K562 (cell line): Measurements from ENCODE around the gene COASY. TPM values are rescaled to one million over a fixed set of nuclear protein-coding genes. Genes with fewer than 3 reads are reported as not detected.
A peak's percentile ranks its signal among the peaks of the same experiment; 100 is the strongest.

Experiments
- ATAC-seq: fragments of 200-7000 bp; cut with Tn5 transposase; 3 replicates; pipeline ENCODE4 v1.9.1; 2020; ENCODE audit warnings: moderate library complexity
- BruUV-seq: library from RNA; stranded (reverse); fragments of 400-500 nt; replicated peaks from 2 replicates; lab custom pipeline; 2021; lab: Mats Ljungman, UMichigan
- CTCF ChIA-PET: fragments of 300-600 bp; formaldehyde crosslinking; extraction: SDS; loops from one replicate; lab custom pipeline; 2021; ENCODE audit warnings: low intra/inter-chr PET ratio; lab: Yijun Ruan, JAX
- POLR2A ChIA-PET: fragments of 300-600, 350-650 bp; sonication (Branson Sonifier 250); formaldehyde crosslinking; extraction: SDS; loops from one replicate; lab custom pipeline; 2021; ENCODE audit warnings: antibody characterized with exemption, inconsistent platforms; lab: Yijun Ruan, JAX
- DNase-seq, 4 experiments: peaks; one replicate each; pipeline versions ENCODE4 v3.0.0 to v3.0.0-alpha.2; 2011 to 2018; ENCODE audit warnings: low spot score in 3 of 4, mixed read lengths in 3 of 4; ENCODE audit errors: extremely low read depth in 1 of 4
- FAIRE-seq: peaks from 2 replicates; lab custom pipeline; 2011; peaks lifted over from hg19 to GRCh38; lab: Jason Lieb, UNC
- H2AFZ ChIP-seq: 2 replicates; pipeline ENCODE4 v1.6.0; 2011; ENCODE audit warnings: low read depth, low read length, control low read depth, inconsistent platforms
- H3K27ac ChIP-seq: fragments of 200-600 bp; 3 replicates; pipeline ENCODE4 v1.8.0; 2011; ENCODE audit warnings: low read depth, mild to moderate bottlenecking, control low read depth, inconsistent platforms, low read length, moderate library complexity, mixed read lengths; ENCODE audit errors: extremely low read depth
- H3K27me3 ChIP-seq, 2 experiments: fragments of 300-600 bp in 1 of 2; 2 replicates in 1 of 2; 3 replicates in 1 of 2; pipeline versions ENCODE4 v1.6.0 to v1.8.0; 2011; ENCODE audit warnings: inconsistent platforms in 2 of 2, low read length in 2 of 2, mild to moderate bottlenecking in 1 of 2, mixed read lengths in 1 of 2, moderate library complexity in 1 of 2; ENCODE audit not compliant: control insufficient read depth in 2 of 2, insufficient read depth in 2 of 2
- H3K36me3 ChIP-seq: fragments of 300-600 bp; 3 replicates; pipeline ENCODE4 v1.8.0; 2011; ENCODE audit warnings: mild to moderate bottlenecking, low read length, inconsistent platforms; ENCODE audit not compliant: control insufficient read depth, insufficient read depth
- H3K4me1 ChIP-seq, 2 experiments: fragments of 200-600 bp in 1 of 2; replicated peaks in 1 of 2; 2 replicates in 1 of 2; 3 replicates in 1 of 2; pipeline versions ENCODE4 v1.5.1 to v1.8.0; 2011; ENCODE audit warnings: inconsistent platforms in 2 of 2, low read length in 2 of 2, mild to moderate bottlenecking in 1 of 2, mixed read lengths in 1 of 2, moderate library complexity in 1 of 2; ENCODE audit not compliant: control insufficient read depth in 2 of 2, insufficient read depth in 2 of 2
- H3K4me2 ChIP-seq: 2 replicates; pipeline ENCODE4 v1.6.1; 2011; ENCODE audit warnings: low read length, control low read depth, inconsistent platforms, mixed read lengths; ENCODE audit not compliant: insufficient read depth
- H3K4me3 ChIP-seq: fragments of 200-600 bp; sonication (generic), shearing (Covaris generic); 2 replicates; pipeline ENCODE4 v1.5.1; 2016; ENCODE audit warnings: control low read depth, inconsistent platforms
- H3K79me2 ChIP-seq: fragments of 200-600 bp; 3 replicates; pipeline ENCODE4 v1.8.0; 2011; ENCODE audit warnings: low read length, inconsistent platforms; ENCODE audit not compliant: control insufficient read depth, insufficient read depth
- H3K9ac ChIP-seq, 2 experiments: 2 replicates each; pipeline versions ENCODE4 v1.6.0 to v1.6.1; 2011; ENCODE audit warnings: low read depth in 2 of 2, low read length in 2 of 2, control low read depth in 1 of 2, inconsistent platforms in 1 of 2, mild to moderate bottlenecking in 1 of 2, mixed read lengths in 1 of 2; ENCODE audit not compliant: insufficient read depth in 1 of 2
- H3K9me1 ChIP-seq: one replicate; pipeline ENCODE4 v1.6.0; 2011; ENCODE audit warnings: inconsistent platforms, mild to moderate bottlenecking, low read length, moderate library complexity; ENCODE audit not compliant: control insufficient read depth, insufficient read depth
- H3K9me3 ChIP-seq: replicated peaks from 2 replicates; pipeline ENCODE4 v1.5.1; 2011; ENCODE audit warnings: low read depth, low read length, inconsistent platforms; ENCODE audit not compliant: control insufficient read depth, insufficient read depth
- H4K20me1 ChIP-seq: replicated peaks from 2 replicates; pipeline ENCODE4 v1.6.1; 2011; ENCODE audit warnings: low read length, inconsistent platforms, mixed read lengths; ENCODE audit not compliant: control insufficient read depth, insufficient read depth
- E2F1 ChIP-seq: sonication (generic); formaldehyde crosslinking; IDR thresholded peaks from 2 replicates; pipeline ENCODE4 v1.8.1; 2023; ENCODE audit warnings: mild to moderate bottlenecking, missing genetic modification reagents, moderate library complexity
- E2F6 ChIP-seq, 2 experiments: IDR thresholded peaks; 2 replicates each; pipeline ENCODE4 v1.6.1; 2011; ENCODE audit warnings: borderline replicate concordance in 1 of 2, control low read depth in 1 of 2, low read depth in 1 of 2, low read length in 1 of 2, mild to moderate bottlenecking in 1 of 2, mixed read lengths in 1 of 2, moderate library complexity in 1 of 2; ENCODE audit not compliant: insufficient read depth in 1 of 2, insufficient read length in 1 of 2, poor library complexity in 1 of 2, severe bottlenecking in 1 of 2; ENCODE audit errors: extremely low read depth in 1 of 2
- GTF2B ChIP-seq: IDR thresholded peaks from 2 replicates; pipeline ENCODE4 v1.6.1; 2011; ENCODE audit not compliant: insufficient read length; ENCODE audit errors: extremely low read depth
- HDAC1 ChIP-seq, 2 experiments: fragments of 450-650 bp; IDR thresholded peaks; 2 replicates each; pipeline ENCODE4 v1.6.1; 2016 to 2017; ENCODE audit warnings: inconsistent platforms in 1 of 2, mild to moderate bottlenecking in 1 of 2, moderate library complexity in 1 of 2
- KLF13 ChIP-seq: fragments of 450-650 bp; IDR thresholded peaks from 2 replicates; pipeline ENCODE4 v1.6.1; 2016; ENCODE audit warnings: missing genetic modification characterization, low read depth, mild to moderate bottlenecking, missing compliant biosample characterization, moderate library complexity, borderline replicate concordance
- MAFF ChIP-seq: IDR thresholded peaks from 2 replicates; pipeline ENCODE4 v1.6.1; 2012; ENCODE audit warnings: low read length, improper control_type of control experiment
- MCM5 ChIP-seq: fragments of 450-650 bp; IDR thresholded peaks from 2 replicates; pipeline ENCODE4 v1.6.1; 2016; ENCODE audit warnings: low read depth
- MNT ChIP-seq, 2 experiments: fragments of 450-650 bp; conservative IDR thresholded peaks; 2 replicates each; pipeline ENCODE4 v1.6.1; 2017; ENCODE audit warnings: mild to moderate bottlenecking in 2 of 2, moderate library complexity in 2 of 2
- NR2C2 ChIP-seq, 2 experiments: fragments of 200-800 bp in 1 of 2; sonication (Bioruptor generic) in 1 of 2; sonication (generic) in 1 of 2; formaldehyde crosslinking in 1 of 2; IDR thresholded peaks; 2 replicates each; pipeline versions ENCODE4 v1.6.1 to v1.8.0; 2016 to 2022; ENCODE audit warnings: mild to moderate bottlenecking in 1 of 2, missing compliant biosample characterization in 1 of 2, missing genetic modification characterization in 1 of 2, missing genetic modification reagents in 1 of 2
- NR3C1 ChIP-seq: sonication (generic); formaldehyde crosslinking; IDR thresholded peaks from 2 replicates; pipeline ENCODE4 v1.8.1; 2022; ENCODE audit warnings: missing genetic modification reagents
- POLR2AphosphoS2 ChIP-seq: IDR thresholded peaks from 2 replicates; pipeline ENCODE4 v1.6.1; 2012; ENCODE audit warnings: low read length, improper control_type of control experiment
- POLR3G ChIP-seq: IDR thresholded peaks from 2 replicates; pipeline ENCODE4 v1.6.1; 2011; ENCODE audit not compliant: insufficient read length, insufficient replicate concordance; ENCODE audit errors: extremely low read depth
- SIX5 ChIP-seq, 2 experiments: IDR thresholded peaks; 2 replicates each; pipeline ENCODE4 v1.6.1; 2011; ENCODE audit warnings: low read length in 2 of 2, borderline replicate concordance in 1 of 2, low read depth in 1 of 2, mild to moderate bottlenecking in 1 of 2, moderate library complexity in 1 of 2; ENCODE audit not compliant: insufficient read depth in 1 of 2
- SRSF7 ChIP-seq: fragments of 200-400 bp; formaldehyde crosslinking; optimal IDR thresholded peaks from 2 replicates; pipeline ENCODE3; 2017; ENCODE audit warnings: mild to moderate bottlenecking, low read depth, low read length
- WGBS: fragments of 100-300 bp; shearing (Covaris generic); methylation state at CpG from one replicate; pipeline ENCODE4 v1.1.6; 2016; ENCODE audit warnings: low coverage, mixed read lengths; ENCODE audit not compliant: insufficient coverage; ENCODE audit errors: missing lambda C conversion rate; 5-methylcytosine and 5-hydroxymethylcytosine counted together
- in situ Hi-C: fragments of 300-500 bp; cut with MboI; formaldehyde crosslinking; loops from 4 replicates; pipeline ENCODE4 v1.15.0; 2018; ENCODE audit warnings: inconsistent platforms, mixed read lengths
- intact Hi-C: fragments of 100-400 bp; cut with micrococcal nuclease; formaldehyde crosslinking; loops from 2 replicates; pipeline ENCODE4 v1.14.2; 2022
- polyA plus RNA-seq, 8 experiments: library from polyadenylated mRNA; depleted of rRNA in 4 of 8; stranded (reverse) in 5 of 8; unstranded in 3 of 8; fragments of >200 nt; fragmentation: Nextera tagmentation in 2 of 8; fragmentation: Illumina TruSeq in 1 of 8; extraction: Ambion mirVana in 2 of 8; extraction: Trizol in 1 of 8; gene quantifications; 2 replicates each; pipeline versions ENCODE4 v1.2.1 to v1.2.3, GENCODE V29; 2011 to 2014; ENCODE audit warnings: inconsistent platforms in 1 of 8, missing spikeins in 1 of 8
- total RNA-seq, 7 experiments: library from RNA; depleted of rRNA in 6 of 7; stranded (reverse); fragments of >200 nt in 6 of 7; fragmentation: Illumina TruSeq in 2 of 7; extraction: Trizol in 2 of 7; gene quantifications; 2 replicates each; pipeline versions ENCODE4 v1.2.1 to v1.2.3, GENCODE V29; 2011 to 2021; ENCODE audit warnings: low replicate concordance in 1 of 7

COASY gene
- total and polyA plus RNA-seq, 9 of the 15 experiments (the other 6 are each of a cell fraction or from before 2014, with no cell fraction given) = 25.4 to 175 (median 62.3) TPM

GRCh38 chr17:42563143-42563509 is 1.2 kb downstream of the COASY start:
- ATAC-seq (no peak), FAIRE-seq (no peak), DNase-seq (peak in 1 of 4 experiments; percentile 55)
- H3K4me1 ChIP-seq = peaks cover 21 to 66% of the 10 kb centered on the region in 2 experiments
- POLR2A ChIA-PET = interaction anchor here (0.9 to 8.3 kb wide), 4 partner anchors 10 to 115 kb away, joined by 3 to 58 read pairs (median 6); partner anchors contain the start of gene PSMC3IP
- no peaks in the 10 kb centered on the region for H3K27me3 ChIP-seq
- no peaks in the 10 kb centered on the region for H3K9me3 ChIP-seq
- no TSS peak for BruUV-seq
- CTCF ChIA-PET = no interaction called here
- H3K27ac ChIP-seq = peak overlapping the region; percentile 88
- peaks cover 45% of the 10 kb centered on the region for H3K79me2 ChIP-seq
- H3K36me3 ChIP-seq = peaks cover 41% of the 10 kb centered on the region
- H2AFZ ChIP-seq = no peak overlapping the region
- H3K9ac ChIP-seq = peak overlapping the region; percentile 93 to 99
- no peaks in the 10 kb centered on the region for H3K9me1 ChIP-seq
- in situ Hi-C loops (no loop called here), intact Hi-C loops (no loop called here)
- H3K4me2 ChIP-seq = peak overlapping the region; percentile 92
- 2% methylated on average over 14 of the region's 14 CpGs for WGBS
- peak overlapping the region; percentile 74 for H3K4me3 ChIP-seq
- H4K20me1 ChIP-seq = no peaks in the 10 kb centered on the region
- TF ChIP-seq E2F1 (CRISPR knock-in tag) (no peak), GTF2B (no peak), NR2C2 (CRISPR knock-in tag; IDR thresholded peaks at IDR 0.05) (no peak), NR2C2 (tag; IDR thresholded peaks at IDR 0.05) (no peak), E2F6 (IDR thresholded peaks at IDR 0.05; ENCODE audit: borderline replicate concordance in 1 of 2, extremely low read depth in 1 of 2, insufficient read depth in 1 of 2, insufficient read length in 1 of 2, low read depth in 1 of 2, low read length in 1 of 2, poor library complexity in 1 of 2, severe bottlenecking in 1 of 2) (peak in 1 of 2 experiments; percentile 69), HDAC1 (IDR thresholded peaks at IDR 0.05) (no peak), POLR2AphosphoS2 (no peak), SRSF7 (no peak), MAFF (no peak), SIX5 (IDR thresholded peaks at IDR 0.05; ENCODE audit: borderline replicate concordance in 1 of 2, insufficient read depth in 1 of 2, low read depth in 1 of 2, low read length in 2 of 2) (no peak), MNT (conservative IDR thresholded peaks at IDR 0.05) (peak in 1 of 2 experiments; percentile 46; a peak in 2 of 4 replicates), KLF13 (no peak), MCM5 (no peak), POLR3G (no peak), NR3C1 (CRISPR knock-in tag) (no peak)
